ENCODE results near the gene POLE3.
"Not testable (repeated sequence)": the region's sequence is repeated elsewhere in the genome, so short reads cannot be mapped to it uniquely, and the experiment has no call there.

Gene POLE3, protein sequence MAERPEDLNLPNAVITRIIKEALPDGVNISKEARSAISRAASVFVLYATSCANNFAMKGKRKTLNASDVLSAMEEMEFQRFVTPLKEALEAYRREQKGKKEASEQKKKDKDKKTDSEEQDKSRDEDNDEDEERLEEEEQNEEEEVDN

DNA sequence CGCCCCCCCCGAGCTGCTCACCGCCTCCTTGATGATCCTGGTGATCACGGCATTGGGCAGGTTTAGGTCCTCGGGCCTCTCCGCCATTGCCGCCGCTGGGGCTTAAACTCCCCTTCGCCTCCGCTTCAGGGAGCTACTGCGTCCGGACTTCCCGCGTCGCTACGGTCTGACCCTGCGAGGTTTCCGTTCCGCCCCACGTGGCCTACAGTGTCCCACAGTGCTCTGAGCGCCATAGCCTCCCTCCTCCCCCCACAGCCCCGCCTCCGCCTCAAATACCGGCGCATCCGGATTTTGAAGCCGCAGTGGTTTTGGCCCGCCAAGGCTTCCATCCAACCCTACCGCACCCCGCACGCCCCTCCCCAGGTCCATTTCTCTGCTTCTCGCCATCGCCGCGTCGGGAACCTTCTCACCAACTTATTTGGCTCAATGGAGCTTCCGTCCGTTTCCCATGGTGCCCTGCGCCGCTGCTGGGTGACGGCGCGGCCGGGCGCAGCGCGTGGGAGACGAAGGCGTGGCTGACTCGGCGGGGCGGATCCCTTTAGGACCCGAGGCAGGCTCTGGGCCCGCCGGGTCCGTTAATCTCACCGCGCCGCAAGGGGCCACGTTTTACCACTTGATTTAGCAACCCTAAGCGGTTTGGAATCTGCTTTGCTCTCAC lies at the start of gene POLE3, which contains the start of gene C9orf43:
Gene POLE3 (minus strand): TSS at position 469 of the 658 bp plus-strand sequence. CDS start 382 bp downstream, at position 87.
Gene C9orf43 (plus strand): TSS at position 541 of the 658 bp plus-strand sequence. CDS start 2,747 bp downstream, outside the sequence.
- DNase-seq = peak; percentile 63

DNA sequence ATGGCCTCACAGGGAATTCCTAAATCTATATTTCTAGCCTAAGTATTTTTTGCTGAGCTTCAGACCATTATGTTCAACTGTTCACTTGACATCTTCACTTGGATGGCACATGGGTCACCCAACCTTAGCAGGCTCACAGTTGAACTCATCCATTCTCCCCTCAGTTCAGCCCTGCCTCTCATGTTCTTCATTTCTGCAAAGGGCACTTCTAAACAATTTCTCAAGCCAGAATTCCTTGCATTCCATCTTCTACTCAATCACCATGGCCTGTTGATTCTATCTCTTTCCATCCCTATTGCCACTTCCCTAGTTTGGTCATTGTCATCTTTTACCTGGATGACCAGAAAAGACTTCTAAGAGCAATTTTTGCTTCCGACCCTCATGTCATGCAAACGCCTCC lies 45.8 kb upstream of the POLE3 start:
- no peak for DNase-seq

DNA sequence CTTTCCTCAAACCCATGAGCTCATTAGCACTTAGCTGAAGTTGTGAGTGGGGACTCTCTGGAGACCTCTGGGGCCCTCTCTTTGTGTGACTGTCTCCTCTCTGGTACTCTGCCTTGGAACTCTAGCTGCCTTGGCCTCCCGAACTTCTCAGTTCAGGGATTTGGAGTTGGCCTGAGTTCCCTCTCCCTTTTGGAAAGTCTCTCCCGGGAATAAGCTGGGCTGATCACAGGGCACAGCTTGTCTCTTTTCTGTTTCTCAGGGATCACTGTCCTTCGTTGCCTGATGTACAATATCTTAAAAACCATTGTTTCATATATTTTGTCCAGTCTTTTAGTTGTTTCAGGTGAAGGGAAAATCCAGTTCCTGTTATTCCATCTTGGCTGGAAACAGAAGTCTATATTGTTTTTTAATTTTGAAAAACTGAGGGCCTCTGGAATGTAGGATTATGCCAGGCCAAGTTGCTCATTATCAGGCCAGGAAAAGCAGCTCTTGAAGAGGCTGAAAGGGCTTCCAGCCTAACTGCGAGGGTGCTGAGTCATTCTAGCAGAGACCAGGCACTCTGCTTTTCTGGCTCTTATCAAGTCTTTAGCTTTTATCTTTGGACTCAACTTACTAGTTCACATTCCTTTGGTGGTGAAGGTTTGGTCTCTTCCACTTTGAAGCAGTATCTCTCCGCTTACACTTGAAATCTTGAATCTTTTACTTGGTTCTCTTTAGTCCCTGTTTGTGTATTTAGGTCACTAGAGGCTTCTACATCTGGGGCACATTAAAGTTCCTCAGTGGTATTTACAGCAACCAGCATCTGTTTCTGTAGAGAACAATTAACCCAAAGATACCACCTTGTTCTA lies 44.7 kb upstream of the POLE3 start:
- DNase-seq = no peak

DNA sequence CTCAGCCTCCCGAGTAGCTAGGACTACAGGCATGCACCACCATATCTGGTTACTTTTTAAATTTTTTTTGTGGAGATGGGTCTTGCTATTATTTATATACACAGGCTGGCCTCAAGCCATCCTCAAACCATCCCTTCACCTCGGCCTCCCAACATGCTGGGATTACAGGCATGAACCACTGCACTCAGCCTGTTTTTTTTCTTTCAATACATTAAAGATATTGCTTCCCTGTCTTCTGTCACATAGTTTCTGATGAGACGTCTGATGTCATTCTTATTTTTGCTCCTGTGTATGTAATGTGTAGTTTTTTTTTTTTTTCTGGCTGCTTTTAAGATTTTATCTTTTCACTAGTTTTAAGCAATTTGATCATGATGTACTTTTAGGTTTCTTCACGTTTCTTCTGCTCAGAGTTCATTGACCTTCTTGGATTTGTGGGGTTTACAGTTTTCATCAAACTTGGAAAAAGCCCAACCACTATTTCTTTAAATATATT lies 41.7 kb upstream of the POLE3 start:
- no peak for DNase-seq

GRCh38 chr9:113449376-113449775 lies 38.9 kb upstream of the POLE3 start:
- no peak for DNase-seq

DNA sequence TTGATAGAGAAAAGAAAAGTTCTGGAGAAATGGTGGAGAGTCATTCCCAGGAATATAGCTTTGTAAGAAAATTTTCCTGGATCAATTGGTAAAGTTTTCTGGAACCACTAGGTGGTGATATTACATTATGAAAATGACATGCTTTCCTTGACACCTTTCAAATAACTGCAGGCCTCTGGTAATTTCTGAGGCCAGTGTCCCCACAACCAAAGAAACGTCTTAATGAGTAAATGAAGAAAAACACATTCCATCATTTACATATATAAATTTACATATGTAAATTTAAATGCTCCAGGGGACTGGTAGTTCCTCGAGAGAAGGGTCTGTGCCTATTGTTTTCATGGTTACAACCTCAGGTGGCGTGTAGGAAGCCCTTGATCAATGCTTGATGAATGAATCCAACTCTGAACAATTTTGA lies 35.9 kb upstream of the POLE3 start:
- no peak for DNase-seq

DNA sequence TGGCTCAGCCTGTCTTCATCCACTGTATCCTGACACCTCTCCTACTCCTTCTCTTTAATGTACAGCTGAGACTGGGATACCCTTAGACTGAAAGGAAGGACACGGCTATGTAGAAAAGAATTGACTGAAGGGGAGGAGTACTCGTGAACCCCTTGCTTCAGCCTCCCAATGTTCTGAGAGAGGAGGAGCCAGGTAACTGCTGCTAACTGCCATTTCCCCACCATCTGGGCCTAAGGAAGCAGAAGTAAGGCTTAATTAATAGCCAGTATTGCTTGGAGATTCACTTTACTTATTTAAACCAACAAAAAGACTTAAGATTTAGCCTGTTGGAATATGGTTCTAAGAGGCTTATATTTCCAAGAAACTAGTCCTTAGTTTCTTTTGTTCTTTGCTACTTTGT lies 34.3 kb upstream of the POLE3 start:
- DNase-seq = no peak

DNA sequence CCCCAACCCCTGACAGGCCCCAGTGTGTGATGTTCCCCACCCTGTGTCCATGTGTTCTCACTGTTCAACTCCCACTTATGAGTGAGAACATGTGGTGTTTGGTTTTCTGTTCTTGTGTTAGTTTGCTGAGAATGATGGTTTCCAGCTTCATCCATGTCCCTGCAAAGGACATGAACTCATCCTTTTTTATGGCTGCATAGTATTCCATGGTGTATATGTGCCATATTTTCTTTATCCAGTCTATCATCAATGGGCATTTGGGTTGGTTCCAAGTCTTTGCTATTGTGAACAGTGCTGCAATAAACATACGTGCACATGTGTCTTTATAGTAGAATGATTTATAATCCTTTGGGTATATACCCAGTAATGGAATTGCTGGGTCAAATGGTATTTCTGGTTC lies 27.2 kb upstream of the POLE3 start:
- DNase-seq = not testable (repeated sequence)

DNA sequence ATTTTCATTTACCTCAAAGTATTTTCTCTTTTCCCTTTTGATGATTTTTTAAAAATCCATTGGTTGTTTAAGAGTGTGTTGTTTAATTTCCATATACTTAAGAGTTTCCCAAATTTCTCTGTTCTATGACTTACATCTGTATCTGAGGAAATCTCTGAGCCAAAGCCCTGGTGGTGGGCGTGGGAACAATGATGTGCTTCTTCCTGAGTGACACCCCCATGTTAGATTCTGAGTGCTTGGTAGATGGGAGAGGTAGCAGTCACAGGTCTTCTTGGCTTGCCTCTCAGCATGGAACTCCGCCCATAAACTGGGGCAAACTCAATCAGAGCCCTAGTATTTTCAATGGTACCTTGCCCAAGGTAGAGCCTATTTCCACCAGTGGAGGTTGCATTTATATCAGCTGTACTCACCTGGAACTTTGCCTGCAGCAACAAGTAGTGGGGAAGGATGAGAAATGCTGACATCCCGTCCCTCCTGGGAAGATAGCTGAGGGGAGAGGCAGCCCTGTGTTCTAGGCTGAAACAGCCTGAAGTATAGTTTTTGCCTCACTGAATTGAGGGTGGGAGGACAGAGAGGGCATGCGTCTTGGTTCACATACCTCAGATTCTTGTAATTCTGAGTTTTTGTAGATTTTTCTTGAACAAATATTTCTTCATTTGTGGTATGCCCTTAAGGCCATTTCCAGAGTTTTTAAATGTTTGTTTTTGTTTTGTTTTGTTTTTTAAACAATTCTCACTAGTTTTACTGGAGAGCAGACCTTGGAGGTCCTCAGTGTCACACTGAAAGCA lies 26.4 kb upstream of the POLE3 start:
- no peak for DNase-seq

DNA sequence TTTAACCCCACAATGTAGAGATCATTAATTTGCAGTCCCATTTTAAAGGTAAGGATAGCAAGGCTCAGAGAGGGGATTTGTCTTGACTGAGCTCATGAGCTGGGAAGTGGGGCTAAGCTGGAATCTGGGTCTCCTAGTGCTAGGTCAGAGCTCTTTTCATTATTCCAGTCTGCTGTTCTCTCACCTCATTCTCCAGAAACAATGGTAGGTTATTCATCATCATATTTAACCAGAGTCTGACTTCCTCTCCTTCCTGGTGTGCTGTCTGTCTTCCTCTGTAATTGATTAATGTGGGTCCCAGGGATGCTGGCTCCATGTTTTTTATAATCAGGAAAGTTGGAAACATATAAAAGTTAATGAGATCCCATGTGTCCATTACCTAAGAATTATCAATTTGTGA lies 20.7 kb upstream of the POLE3 start:
- DNase-seq = no peak

GRCh38 chr9:113428062-113428615 lies 17.7 kb upstream of the POLE3 start:
- no peak for DNase-seq

DNA sequence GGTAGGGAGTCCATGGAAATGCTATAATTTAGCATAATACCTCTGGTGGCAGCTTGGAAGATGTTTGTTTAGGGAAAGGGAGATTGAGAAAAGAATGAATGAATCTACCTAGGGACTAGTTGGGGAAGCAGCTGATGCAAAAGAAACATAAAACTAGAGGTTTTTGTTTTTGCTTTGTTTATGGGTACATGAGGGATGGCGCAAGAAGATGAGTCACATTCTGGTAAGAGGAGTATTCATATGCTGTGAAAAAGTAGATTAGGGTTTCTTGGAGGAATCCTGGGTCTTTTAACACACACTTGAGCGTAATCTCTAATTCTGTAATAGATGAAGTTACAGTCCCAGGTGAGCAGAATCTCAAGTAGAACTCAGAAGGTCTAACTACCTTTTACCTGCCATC lies 17.2 kb upstream of the POLE3 start:
- no peak for DNase-seq

GRCh38 chr9:113426701-113427100 lies 16.2 kb upstream of the POLE3 start:
- no peak for DNase-seq

GRCh38 chr9:113425072-113425471 lies 14.6 kb upstream of the POLE3 start:
- DNase-seq = no peak

GRCh38 chr9:113421726-113422125 lies 11.3 kb upstream of the POLE3 start:
- DNase-seq = no peak

DNA sequence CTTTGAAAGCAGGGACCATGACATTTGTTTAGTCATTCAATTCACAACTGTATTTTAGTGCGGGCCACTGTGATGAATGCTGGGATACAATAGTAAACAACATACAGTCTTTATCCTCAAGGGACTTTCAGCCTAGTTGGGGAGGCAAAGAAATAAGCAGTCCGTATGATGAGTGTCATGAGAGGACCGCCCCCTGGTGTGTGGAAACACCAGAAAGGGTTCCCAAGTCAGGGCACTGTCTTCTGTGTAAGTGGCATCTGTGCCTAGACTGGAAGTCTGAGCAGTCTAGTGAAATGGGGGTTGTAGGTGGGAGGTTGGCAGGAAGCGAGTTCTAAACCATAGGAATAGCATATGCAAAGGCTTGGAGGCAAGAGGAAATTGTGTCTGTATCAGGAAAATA lies 6.9 kb upstream of the POLE3 start:
- no peak for DNase-seq

DNA sequence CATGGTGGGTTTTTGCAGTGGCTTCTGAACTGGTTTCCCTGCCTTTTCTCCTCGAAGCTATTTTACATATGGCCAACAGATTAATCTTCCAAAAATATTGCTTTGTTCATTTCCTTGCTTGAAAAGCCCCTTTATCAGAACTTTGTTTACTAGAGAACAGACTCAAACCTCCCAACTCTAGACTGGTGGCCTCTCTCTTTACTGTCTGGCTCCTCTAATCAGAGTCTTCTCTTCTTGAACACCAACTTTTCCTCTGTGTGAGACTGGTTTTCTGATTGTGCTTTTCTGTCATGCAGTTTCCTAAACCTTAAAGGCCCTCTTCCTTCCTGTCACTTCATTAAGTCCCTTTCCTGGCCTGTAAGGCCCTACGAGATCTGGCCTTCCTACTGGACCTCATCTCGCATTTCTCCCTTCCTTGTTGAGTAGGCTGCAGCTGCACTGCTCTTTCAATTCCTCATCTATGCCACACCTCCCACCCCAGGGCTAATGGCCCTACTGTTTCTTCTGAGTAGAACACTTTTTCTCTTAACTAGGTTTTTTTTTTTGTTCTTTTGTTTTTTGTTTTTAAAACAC lies 5.8 kb upstream of the POLE3 start:
- no peak for DNase-seq

DNA sequence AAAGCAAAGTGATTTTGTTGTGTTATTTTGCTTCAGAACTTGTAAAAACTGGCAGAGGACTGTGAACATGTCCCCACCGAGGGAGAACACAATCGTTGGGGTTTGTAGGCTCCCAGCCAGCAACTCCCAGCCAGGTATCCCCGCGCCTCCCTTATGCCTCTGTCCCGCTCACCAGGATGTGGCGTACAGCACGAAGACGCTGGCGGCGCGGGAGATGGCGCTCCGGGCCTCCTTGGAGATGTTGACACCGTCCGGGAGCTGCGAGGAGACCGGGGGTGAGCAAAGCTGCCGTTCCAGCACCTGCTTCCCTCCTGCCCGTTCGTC lies 630 bp downstream of the POLE3 start:
- no peak for DNase-seq

DNA sequence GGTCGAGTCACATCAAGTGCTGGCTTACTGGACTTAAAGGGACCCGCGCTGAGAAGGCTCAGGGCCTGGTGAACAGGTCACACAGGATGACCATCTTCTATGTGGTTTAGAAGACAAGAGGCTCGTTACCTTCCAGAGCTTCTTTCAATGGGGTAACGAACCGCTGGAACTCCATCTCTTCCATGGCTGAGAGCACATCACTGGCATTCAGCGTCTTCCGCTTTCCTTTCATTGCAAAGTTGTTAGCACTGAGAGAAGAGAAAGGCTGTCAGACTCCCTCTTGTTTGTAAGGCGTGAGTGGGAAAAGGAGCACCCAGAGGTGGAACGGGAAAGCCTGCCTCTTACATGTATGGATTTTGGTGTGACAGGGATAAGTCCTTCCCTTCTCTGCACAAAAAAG lies 994 bp downstream of the POLE3 start:
- DNase-seq = no peak

DNA sequence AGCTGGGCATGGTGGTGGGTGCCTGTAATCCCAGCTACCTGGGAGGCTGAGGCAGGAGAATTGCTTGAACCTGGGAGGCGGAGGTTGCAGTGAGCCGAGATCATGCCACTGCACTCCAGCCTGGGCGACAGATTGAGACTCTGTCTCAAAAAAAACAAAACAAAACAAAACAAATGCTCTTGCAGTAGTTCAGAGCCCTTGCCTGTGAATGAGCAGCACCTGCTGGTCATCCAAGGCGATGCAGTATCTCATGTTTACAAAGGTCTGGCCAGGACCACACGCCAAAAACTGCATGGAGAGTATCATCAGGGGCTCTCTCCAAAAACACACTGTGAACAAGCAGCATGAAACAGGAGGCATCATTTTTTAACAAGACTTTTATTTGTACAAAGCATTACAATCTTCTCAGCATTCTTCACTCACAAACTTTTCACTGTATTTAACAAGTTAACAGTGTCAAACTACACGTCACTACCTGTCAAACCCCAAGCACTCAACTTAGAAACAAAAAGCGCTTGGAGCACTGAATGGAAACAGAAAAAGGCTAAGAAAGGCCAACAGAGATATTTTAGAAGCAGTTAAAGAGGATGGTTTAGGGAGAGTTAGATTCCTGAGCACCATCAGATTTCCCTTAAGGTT lies 3.5 kb downstream of the POLE3 start:
- DNase-seq = peak; percentile 9

GRCh38 chr9:113406353-113406752 lies 4.1 kb downstream of the POLE3 start:
- DNase-seq = not testable (repeated sequence)

DNA sequence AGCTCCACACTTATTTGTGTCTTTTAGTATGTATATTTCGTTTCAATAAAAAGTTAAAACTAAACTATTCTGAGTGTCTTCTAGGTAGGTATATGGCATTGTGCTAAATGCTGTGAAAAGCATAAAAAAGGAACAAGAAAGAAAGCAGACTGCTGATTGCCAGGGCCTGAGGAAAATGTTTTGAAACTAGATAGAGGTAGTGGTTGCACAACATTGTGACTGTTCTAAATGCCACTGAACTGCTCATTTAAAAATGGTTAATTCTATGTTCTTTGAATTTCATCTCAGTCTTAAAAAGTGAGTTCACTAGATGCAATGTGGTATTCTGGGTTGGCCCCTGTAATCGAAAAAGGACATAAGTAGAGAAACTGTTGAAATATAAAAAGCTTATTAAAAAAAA lies 6.8 kb downstream of the POLE3 start:
- DNase-seq = no peak

Data from NCI-H2081 treated with DMSO at 0.1 percent for 48 hours (cell line).